ENCODE measurements around the gene PRRT3. TPM values are rescaled to one million over a fixed set of nuclear protein-coding genes. Genes with fewer than 3 reads are reported as not detected.
A peak's percentile ranks its signal among the peaks of the same experiment; 100 is the strongest.

PRRT3 gene
- total RNA-seq, 1 experiment from 2014 or later = 4.4 TPM

DNA sequence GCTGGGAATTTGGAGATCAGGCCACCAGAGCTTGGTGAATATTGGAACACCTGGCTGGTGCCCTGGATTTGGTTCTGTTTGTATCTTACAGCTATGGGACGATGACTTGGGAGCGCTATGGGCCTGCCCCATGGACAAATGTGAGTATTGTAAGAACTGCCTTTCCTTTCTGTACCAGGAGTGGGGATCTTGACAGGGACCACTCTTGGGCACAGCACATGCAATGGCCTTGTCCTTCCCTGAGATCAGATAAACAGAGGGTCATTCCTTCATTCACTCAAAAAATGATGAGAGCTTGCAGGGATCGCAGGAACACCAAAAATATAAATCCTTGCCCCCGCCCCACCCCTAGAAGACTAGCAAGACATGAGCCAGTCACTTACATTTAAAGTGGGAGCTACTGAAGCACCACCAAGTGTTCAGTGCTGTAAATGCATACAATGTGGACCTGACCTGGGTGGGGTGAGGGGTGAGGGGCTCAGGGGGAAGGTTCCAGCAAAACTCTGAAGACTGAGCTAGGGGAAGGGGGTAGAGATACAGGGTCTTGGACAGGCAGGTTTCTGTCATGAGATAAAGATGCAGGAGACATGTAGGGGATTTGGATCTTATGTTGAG is 21.3 kb downstream of the PRRT3 start:
- Histone ChIP-seq H2AFZ (ENCODE audit: low read length) (no peak overlapping the region), H3K27me3 (ENCODE audit: low read length) (no peaks in the 10 kb centered on the region), H3K36me3 (ENCODE audit: low read depth, low read length) (peaks cover 17% of the 10 kb centered on the region), H3K79me2 (ENCODE audit: low read length) (peaks cover 16% of the 10 kb centered on the region), H3K9me2 (replicated peaks; ENCODE audit: low read length) (no peaks in the 10 kb centered on the region), H4K20me1 (ENCODE audit: low read length) (no peaks in the 10 kb centered on the region), H3K27ac (ENCODE audit: low read length) (no peak overlapping the region), H3F3A (ENCODE audit: low read length, unreplicated experiment) (no peaks in the 10 kb centered on the region), H3K9ac (ENCODE audit: low read length) (no peak overlapping the region), H3K9me3 (ENCODE audit: low read length) (no peaks in the 10 kb centered on the region), H3K4me1 (ENCODE audit: insufficient read depth, low read length) (peaks cover 31% of the 10 kb centered on the region), H3K4me2 (ENCODE audit: low read length) (no peak overlapping the region), H3K4me3 (ENCODE audit: low read length) (no peak overlapping the region)
- DNase-seq = peak; percentile 28
- ChIA-PET POLR2A (ENCODE audit: unreplicated experiment) (interaction anchor here (0.8 kb wide), 1 partner anchor 13 kb away, joined by 6 read pairs; no protein-coding TSS in a partner anchor), CTCF (interaction anchor here (0.6 to 1.4 kb wide), 4 partner anchors 14 to 109 kb away, joined by 3 to 6 read pairs (median 4); partner anchors contain the start of gene IL17RC)
- no peak for TF ChIP-seq EZH2phosphoT487 (IDR thresholded peaks at IDR 0.05; ENCODE audit: borderline replicate concordance, low read length)
- TF ChIP-seq, protein P1, sequence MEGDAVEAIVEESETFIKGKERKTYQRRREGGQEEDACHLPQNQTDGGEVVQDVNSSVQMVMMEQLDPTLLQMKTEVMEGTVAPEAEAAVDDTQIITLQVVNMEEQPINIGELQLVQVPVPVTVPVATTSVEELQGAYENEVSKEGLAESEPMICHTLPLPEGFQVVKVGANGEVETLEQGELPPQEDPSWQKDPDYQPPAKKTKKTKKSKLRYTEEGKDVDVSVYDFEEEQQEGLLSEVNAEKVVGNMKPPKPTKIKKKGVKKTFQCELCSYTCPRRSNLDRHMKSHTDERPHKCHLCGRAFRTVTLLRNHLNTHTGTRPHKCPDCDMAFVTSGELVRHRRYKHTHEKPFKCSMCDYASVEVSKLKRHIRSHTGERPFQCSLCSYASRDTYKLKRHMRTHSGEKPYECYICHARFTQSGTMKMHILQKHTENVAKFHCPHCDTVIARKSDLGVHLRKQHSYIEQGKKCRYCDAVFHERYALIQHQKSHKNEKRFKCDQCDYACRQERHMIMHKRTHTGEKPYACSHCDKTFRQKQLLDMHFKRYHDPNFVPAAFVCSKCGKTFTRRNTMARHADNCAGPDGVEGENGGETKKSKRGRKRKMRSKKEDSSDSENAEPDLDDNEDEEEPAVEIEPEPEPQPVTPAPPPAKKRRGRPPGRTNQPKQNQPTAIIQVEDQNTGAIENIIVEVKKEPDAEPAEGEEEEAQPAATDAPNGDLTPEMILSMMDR (conservative IDR thresholded peaks at IDR 0.05; ENCODE audit: low read depth, low read length) = peak; percentile 47
- no peak for ATAC-seq
- no TSS peak for BruUV-seq (replicated peaks)
- intact Hi-C loops (cut with micrococcal nuclease) = loop anchor here (5.0 kb wide), 1 partner anchor 214 kb away; no protein-coding TSS in a partner anchor

DNA sequence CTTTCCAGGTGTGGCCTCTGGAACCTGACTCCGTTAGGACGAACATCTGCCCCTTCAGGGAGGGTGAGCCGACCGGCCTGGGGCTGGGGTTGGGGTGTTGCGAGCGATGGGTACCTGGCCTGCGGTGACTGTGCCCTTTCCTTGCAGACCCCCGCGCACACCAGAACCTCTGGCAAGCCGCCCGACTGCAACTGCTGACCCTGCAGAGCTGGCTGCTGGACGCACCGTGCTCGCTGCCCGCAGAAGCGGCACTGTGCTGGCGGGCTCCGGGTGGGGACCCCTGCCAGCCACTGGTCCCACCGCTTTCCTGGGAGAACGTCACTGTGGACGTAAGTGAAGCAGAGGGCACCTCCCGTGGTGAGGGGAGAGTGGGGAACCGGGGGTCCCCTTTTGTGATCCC is 24.1 kb downstream of the PRRT3 start:
- no peak for DNase-seq
- Histone ChIP-seq H3K4me3 (ENCODE audit: low read length) (no peak overlapping the region), H4K20me1 (ENCODE audit: low read length) (no peaks in the 10 kb centered on the region), H3K9me2 (replicated peaks; ENCODE audit: low read length) (no peaks in the 10 kb centered on the region), H3K9ac (ENCODE audit: low read length) (no peak overlapping the region), H3K4me2 (ENCODE audit: low read length) (no peak overlapping the region), H2AFZ (ENCODE audit: low read length) (no peak overlapping the region), H3K36me3 (ENCODE audit: low read depth, low read length) (peaks cover 17% of the 10 kb centered on the region), H3F3A (ENCODE audit: low read length, unreplicated experiment) (no peaks in the 10 kb centered on the region), H3K9me3 (ENCODE audit: low read length) (no peaks in the 10 kb centered on the region), H3K79me2 (ENCODE audit: low read length) (no peaks in the 10 kb centered on the region), H3K27ac (ENCODE audit: low read length) (no peak overlapping the region), H3K4me1 (ENCODE audit: insufficient read depth, low read length) (peaks cover 8% of the 10 kb centered on the region), H3K27me3 (ENCODE audit: low read length) (no peaks in the 10 kb centered on the region)
- no peak for ATAC-seq
- BruUV-seq (replicated peaks) = no TSS peak
- intact Hi-C loops (cut with micrococcal nuclease) = no loop called here
- ChIA-PET POLR2A (ENCODE audit: unreplicated experiment) (no interaction called here), CTCF (no interaction called here)
- TF ChIP-seq EZH2phosphoT487 (IDR thresholded peaks at IDR 0.05; ENCODE audit: borderline replicate concordance, low read length) (no peak), EZH2 (IDR thresholded peaks at IDR 0.05; ENCODE audit: low read length, unreplicated experiment) (no peak)
- TF ChIP-seq, protein P1 (conservative IDR thresholded peaks at IDR 0.05; ENCODE audit: low read depth, low read length) = no peak
